ENCODE results near the gene OTUD1. TPM values are rescaled to one million over a fixed set of nuclear protein-coding genes. Genes with fewer than 3 reads are reported as not detected.

OTUD1 gene
- total RNA-seq, 1 experiment from 2014 or later, result 3.8 TPM

- H3K4me3 Mint-ChIP-seq, result no peak overlapping the region
- Histone ChIP-seq H3K14ac (ENCODE audit: insufficient read depth, low read length) (no peak overlapping the region), H3K79me2 (ENCODE audit: insufficient read depth, low read length) (no peaks in the 10 kb centered on the region), H3K23ac (ENCODE audit: insufficient read length, low read depth, low read length) (no peak overlapping the region), H3K9ac (ENCODE audit: extremely low read depth, insufficient read length, low read length) (no peak overlapping the region), H3K79me1 (ENCODE audit: insufficient read depth, low read depth, low read length, poor library complexity, severe bottlenecking) (no peaks in the 10 kb centered on the region), H3K9me3 (ENCODE audit: control insufficient read depth, low read depth, low read length) (no peaks in the 10 kb centered on the region), H2BK5ac (ENCODE audit: insufficient read length, low read length) (no peak overlapping the region), H3K27me3 (ENCODE audit: insufficient read depth, low read length) (no peaks in the 10 kb centered on the region), H4K8ac (replicated peaks; ENCODE audit: insufficient read length, low read depth, low read length) (no peak overlapping the region), H2BK12ac (ENCODE audit: insufficient read length, low read depth, low read length) (no peak overlapping the region), H2BK15ac (ENCODE audit: low read depth, low read length) (no peak overlapping the region), H3K27ac (ENCODE audit: insufficient read length, low read depth, low read length) (no peak overlapping the region), H3K18ac (ENCODE audit: insufficient read length, low read depth, low read length) (no peak overlapping the region), H3K4me2 (ENCODE audit: insufficient read depth, insufficient read length, low read length) (no peak overlapping the region), H2AK5ac (ENCODE audit: insufficient read length, low read length) (no peak overlapping the region), H2BK20ac (ENCODE audit: low read depth, low read length, poor library complexity, severe bottlenecking) (no peak overlapping the region), H3T11ph (ENCODE audit: low read length) (no peak overlapping the region), H2AFZ (ENCODE audit: low read length) (no peak overlapping the region), H3K4me1 (ENCODE audit: insufficient read depth, low read length) (no peaks in the 10 kb centered on the region), H4K20me1 (ENCODE audit: control insufficient read depth, insufficient read depth, insufficient read length) (no peaks in the 10 kb centered on the region), H3K4ac (ENCODE audit: low read depth, low read length) (no peak overlapping the region), H3K23me2 (ENCODE audit: insufficient read length, low read depth, low read length, poor library complexity, severe bottlenecking) (no peaks in the 10 kb centered on the region), H4K5ac (ENCODE audit: insufficient read length, low read depth, low read length) (no peak overlapping the region), H2BK120ac (ENCODE audit: low read depth, low read length, poor library complexity, severe bottlenecking) (no peak overlapping the region), H3K56ac (ENCODE audit: insufficient read length, low read depth, low read length) (no peak overlapping the region), H4K91ac (ENCODE audit: insufficient read length, low read depth, low read length) (no peak overlapping the region)
- H3K27ac Mint-ChIP-seq, result no peak overlapping the region
- H3K36me3 Mint-ChIP-seq (ENCODE audit: insufficient read depth in 1 of 3, low read depth in 3 of 3), result no peaks in the 10 kb centered on the region
- no peak for DNase-seq
- H3K9me3 Mint-ChIP-seq, result no peaks in the 10 kb centered on the region
- TF ChIP-seq CTCF (conservative IDR thresholded peaks at IDR 0.05), result no peak
- H3K27me3 Mint-ChIP-seq (ENCODE audit: low read depth), result no peaks in the 10 kb centered on the region
- peaks cover 2 to 3% of the 10 kb centered on the region in 2 experiments; a peak in 1 of 4 replicates for H3K4me1 Mint-ChIP-seq
- no CpG with 5 or more reads among the region's 2 CpGs for WGBS (ENCODE audit: extremely low coverage, insufficient read length, low lambda C conversion rate)
These were observed 47.1 kb upstream of the OTUD1 start for GRCh38 chr10:23391821-23392220.
